ELR (cell line): ENCODE data around the gene EVI5.
"Not testable (repeated sequence)": the region's sequence is repeated elsewhere in the genome, so short reads cannot be mapped to it uniquely, and the experiment has no call there.

Experiments
- DNase-seq: peaks from one replicate; pipeline ENCODE4 v3.0.0-alpha.2; 2015; ENCODE audit warnings: low read depth

The EVI5 gene

GRCh38 chr1:92747735-92748134 lies 37.2 kb downstream of the EVI5 start:
- DNase-seq = no peak

- DNase-seq = not testable (repeated sequence)
Measured at GRCh38 chr1:92746255-92746654, 38.7 kb downstream of the EVI5 start.

DNA sequence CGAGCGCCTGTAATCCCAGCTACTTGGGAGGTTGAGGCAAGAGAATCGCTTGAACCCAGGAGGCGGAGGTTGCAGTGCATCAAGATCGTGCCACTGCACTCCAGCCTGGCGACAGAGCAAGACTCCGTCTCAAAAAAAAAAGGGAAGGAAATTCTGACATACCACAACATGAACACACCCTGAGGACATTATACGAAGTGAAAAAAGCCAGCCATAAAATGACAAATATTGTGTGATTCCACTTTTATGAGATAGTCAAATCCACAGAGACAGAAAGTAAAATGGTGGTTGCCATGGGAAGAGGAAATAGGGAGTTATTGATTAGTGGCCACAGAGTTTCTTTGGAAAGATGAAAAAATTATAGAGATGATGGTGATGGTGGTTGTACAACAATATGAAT lies 41.7 kb downstream of the EVI5 start:
- no peak for DNase-seq

DNA sequence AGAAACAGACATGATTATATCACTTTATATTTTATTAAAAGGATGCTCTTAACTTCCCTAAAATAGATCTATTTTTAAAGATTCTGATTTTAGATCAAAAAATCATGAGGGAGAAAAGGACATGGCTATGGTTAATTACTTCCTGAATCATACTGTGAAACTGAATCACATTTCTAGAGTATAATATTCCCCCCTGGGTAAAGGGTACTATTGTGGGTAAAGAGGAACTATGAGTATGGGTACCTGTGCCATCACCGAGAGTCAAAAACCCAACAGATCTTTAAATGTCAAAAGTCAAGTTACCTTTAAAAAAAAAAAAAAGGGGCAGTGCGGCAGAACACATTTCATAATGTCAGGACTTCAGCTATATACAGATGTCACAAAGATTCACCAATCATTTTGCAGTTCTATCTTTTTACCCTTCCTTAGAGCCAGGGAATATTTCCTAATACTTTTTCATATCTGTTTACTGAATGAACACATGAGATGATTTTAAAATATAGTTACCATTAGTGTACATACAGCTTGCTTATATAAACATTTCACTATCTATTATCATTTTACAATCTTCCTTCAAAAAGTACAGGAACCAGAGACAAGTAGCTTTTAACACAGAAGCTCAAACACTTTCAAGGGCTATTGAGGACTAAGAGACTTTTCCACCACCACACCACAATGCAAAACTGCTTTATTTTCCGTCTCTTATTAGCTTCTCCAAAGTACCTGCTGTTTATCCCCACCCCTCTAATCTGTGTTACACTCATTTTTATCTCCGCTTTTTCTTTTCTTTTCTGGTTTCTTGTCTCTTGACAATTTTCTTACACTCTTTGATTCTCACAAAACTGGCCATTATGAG lies 45.0 kb downstream of the EVI5 start:
- DNase-seq = no peak

DNA sequence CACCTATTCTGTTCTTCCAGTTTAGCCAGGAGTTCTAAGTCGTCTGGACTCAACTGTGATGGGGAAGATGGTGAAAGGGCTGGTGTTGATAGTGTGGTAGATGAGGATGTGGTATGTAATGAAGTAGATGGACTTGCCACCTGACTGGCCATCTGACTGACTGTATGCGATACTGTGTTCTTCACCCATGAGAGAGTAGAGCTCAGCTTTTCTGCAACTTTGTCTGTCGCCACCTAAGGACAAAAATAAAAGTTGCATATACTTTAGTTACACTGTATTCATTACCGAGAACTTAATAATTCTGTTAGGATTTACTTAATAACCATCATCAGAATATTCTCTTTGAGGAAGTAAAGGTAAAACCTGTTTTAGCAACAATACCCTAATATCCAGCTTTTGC lies 48.5 kb downstream of the EVI5 start:
- peak; percentile 23 for DNase-seq

DNA sequence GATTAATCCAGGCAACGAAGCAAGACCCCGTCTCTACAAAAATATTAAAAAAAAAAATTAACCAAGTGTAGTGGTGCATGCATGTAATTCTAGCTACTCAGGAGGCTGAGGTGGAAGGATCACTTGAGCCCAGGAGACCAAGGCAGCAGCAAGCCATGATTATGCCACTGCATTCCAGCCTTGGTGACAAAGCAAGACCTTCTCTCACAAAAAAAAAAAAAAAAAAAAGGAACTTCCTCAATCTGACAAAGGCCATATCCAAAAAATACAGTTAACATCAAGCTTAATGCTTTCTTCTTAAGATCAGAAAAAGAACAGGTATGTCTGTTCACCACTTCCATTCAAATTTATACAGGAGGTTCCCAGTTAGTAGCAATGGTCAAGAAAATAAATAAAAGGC lies 54.4 kb downstream of the EVI5 start:
- no peak for DNase-seq

DNA sequence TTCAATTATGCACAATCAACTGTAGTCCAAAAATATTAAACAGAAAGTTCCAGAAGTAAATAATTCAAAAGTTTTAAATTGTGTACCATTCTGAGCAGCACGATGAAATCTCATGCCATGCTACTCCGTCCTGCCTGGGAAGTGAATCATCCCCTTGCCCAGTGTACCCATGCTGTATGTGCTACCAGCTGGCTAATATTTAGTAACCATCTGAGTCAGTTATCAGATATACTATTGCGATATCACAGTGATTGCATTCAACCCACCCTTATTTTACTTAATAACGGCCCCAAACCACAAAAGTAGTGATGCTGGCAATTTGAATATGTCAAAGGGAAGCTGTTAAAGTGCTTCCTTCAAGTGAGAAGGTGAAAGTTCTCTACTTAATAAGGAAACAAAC lies 56.2 kb downstream of the EVI5 start:
- DNase-seq = peak; percentile 32

- not testable (repeated sequence) for DNase-seq
Measured at GRCh38 chr1:92723713-92724112, 61.2 kb downstream of the EVI5 start.

- no peak for DNase-seq
Measured at GRCh38 chr1:92721886-92722285, 63.0 kb downstream of the EVI5 start.

DNA sequence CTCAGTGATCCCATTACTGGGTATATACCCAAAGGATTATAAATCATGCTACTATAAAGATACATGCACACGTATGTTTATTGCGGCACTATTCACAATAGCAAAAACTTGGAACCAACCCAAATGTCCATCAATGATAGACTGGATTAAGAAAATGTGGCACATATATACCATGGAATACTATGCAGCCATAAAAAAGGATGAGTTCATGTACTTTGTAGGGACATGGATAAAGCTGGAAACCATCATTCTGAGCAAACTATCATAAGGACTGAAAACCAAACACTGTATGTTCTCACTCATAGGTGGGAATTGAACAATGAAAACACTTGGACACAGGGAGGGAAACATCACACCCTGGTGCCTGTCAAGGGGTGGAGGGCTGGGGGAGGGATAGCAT lies 63.8 kb downstream of the EVI5 start:
- DNase-seq = not testable (repeated sequence)

DNA sequence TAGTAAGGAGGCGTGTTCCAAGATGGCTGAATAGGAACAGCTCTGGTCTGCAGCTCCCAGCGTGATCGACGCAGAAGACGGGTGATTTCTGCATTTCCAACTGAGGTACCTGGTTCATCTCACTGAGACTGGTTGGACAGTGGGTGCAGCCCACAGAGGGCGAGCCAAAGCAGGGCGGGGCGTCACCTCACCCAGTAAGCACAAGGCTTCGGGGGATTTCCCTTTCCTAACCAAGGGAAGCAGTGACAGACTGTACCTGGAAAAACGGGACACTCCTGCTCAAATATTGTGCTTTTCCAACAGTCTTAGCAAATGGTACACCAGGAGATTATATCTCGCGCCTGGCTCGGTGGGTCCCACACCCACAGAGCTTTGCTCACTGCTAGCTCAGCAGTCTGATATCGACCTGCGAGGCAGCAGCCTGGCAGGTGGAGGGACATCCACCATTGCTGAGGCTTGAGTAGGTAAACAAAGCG lies 69.4 kb downstream of the EVI5 start:
- DNase-seq = not testable (repeated sequence)

GRCh38 chr1:92713939-92714338 lies 71.0 kb downstream of the EVI5 start:
- DNase-seq = no peak

DNA sequence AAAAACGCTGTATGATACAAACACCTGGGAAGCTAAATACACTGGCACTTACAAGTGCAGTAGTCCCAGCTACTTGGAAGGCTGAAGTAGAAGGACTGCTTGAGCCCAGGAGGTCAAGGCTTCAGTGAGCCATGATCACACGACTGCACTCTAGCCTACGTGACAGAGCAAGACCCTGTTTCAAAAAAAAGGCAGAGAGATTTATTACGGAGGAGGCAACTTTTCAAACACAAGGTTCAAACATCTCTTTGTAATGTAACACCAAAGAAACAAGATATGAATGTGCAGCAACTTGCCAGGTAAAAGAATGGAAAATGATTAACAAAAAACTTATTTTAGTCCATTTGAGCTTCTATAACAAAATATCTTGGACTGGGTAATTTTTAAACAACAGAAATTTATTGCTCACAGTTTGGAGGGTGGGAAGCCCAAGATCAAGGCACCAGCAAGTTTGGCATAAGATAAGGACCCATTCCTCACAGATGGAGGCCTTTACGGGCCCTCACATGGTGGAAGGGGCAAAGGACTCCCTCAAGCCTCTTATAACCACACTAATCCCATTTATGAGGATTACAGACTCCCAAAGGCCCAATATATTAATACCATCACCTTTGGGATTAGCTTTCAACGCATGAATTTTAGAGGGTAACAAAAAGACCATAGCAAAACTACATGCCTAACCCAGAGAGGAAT lies 73.3 kb downstream of the EVI5 start:
- DNase-seq = no peak

- DNase-seq = peak; percentile 75
Measured at GRCh38 chr1:92709738-92710137, 75.2 kb downstream of the EVI5 start.

DNA sequence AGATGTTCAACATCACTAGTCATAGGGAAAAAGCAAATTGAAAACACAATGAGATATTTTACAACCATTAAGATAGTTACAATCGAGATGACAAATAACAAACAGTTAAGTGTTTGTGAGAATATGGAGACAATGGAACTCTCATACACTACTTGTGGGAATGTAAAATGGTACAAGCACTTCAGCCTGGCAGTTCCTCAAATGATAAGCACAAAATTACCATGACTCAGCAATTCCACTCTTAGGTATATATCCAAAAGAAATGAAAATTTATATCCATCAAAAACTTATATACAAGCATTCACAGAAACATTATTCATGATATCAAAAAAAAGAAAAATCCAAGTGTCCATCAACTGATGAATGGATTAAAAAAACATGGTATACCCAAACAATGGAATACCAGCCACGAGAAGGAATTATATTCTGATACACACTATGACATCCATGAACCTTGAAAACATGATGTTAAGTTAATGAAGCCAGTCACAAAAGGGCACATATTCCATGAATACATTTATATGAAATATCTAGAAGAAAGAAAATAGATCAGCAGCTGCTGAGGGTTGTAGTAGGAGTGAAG lies 76.4 kb downstream of the EVI5 start:
- no peak for DNase-seq

DNA sequence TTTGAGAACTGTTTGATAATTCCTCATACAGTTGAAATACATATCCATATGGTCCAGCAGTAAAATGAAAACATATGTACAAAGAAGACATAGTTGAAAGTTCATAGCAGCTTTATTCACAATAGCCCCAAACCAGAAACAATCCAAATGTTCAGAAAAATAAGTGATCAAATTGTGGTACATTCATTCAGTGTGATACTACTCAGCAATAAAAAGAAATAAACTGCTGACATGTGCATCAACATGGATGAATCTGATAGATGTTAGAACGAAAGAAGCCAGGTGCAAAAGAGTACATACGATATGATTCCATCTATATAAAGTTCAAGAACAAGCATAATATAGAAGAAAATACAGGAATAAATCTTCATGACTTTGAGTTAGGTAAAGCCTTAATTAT lies 77.2 kb downstream of the EVI5 start:
- DNase-seq = no peak

DNA sequence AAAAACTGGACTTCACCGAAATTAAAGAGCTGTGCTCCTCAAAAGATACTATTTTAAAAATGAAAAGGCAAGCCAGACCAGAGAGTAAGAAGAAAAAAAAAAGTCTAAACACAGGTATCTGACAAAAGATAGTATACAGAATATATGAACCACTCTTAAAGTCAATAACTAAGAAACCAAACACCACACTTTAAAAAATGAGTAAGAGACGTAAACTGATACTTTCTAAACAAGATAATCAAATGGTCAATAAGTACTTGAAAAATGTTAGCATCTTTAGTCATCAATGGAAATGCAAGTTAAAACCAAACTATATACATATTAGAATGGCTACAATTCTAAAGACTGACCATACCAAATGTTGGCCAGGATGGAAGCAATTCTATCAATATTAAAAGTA lies 77.6 kb downstream of the EVI5 start:
- no peak for DNase-seq

GRCh38 chr1:92705446-92705845 lies 79.5 kb downstream of the EVI5 start:
- DNase-seq = peak; percentile 4

DNA sequence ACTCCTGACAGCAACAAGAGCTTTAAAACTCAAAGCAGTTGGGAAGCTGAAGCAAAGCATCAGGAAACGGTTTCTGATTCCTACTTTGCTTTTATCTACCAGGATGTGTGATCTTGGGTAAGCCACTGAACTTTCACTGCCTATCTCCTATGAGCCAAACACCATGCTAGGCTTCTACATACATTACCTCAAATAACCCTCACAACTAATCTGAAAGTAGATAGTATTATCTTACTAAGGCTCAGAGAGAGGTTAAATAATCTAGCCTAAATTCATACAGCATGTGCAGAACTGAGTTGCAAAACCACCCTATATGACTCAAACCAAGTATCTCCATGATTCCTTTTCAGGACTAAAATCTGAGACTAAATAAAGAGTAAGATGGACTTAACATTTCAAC lies 83.8 kb downstream of the EVI5 start:
- DNase-seq = no peak

DNA sequence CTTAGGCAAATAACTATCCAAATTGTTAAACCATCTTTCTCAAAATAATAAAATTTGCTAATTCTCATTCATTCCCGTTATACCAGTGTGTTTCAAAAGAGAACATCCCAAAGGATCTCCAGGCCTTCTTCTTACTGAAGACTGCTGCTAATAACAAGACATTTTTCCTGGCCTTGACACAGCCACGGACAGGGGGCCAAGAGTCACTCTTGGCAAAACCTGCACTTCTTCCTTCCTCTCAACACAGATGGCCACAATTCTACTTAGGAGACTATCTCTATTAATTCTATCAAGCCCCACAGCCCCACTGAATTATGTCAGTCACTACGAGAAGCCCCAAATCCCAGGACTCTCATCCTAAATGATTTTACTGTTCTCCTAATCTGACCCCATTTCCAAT lies 86.0 kb downstream of the EVI5 start:
- no peak for DNase-seq

- DNase-seq = no peak
Measured at GRCh38 chr1:92695104-92695503, 89.8 kb downstream of the EVI5 start.

DNA sequence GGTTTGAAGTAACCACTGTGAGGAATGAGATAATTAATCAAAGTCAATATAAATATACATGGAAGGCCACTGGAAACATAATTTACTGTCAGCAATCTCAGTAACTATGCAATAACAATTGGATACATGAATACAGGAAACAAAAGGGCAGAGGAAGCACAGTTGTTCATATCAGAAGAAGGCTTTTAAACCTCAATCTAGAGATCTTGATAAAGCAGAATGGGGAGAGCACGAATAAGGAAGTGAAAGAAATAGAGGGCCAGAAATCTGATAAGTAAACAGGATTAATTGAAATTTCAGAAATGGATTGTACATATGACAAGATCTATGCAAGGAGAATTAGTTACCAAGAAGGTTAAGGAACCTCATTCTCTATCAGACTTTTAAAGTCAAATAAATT lies 93.0 kb downstream of the EVI5 start:
- no peak for DNase-seq
